Pancreas (tissue), 10 donors: ENCODE results near the gene ABCC11. TPM values are rescaled to one million over a fixed set of nuclear protein-coding genes. Genes with fewer than 3 reads are reported as not detected.

Experiments used
- ATAC-seq, 4 donors: fragments of 200-7000 bp; cut with Tn5 transposase; one replicate each; pipeline versions ENCODE4 v1.8.0 to v1.9.1; 2020; ENCODE audit warnings: mild to moderate bottlenecking in 4 of 4, moderate library complexity in 4 of 4
- DNase-seq, 6 donors: peaks; one replicate each; pipeline ENCODE4 v3.0.0-alpha.2; 2020
- FAIRE-seq: peaks from 2 replicates; lab custom pipeline; 2012; peaks lifted over from hg19 to GRCh38; lab: Jason Lieb, UNC
- H3K27ac ChIP-seq, 4 donors: fragments of 200-600 bp; sonication (generic); 1 replicate in 3 of 4; 2 replicates in 1 of 4; pipeline versions ENCODE4 v1.5.0 to v1.8.0; 2020
- H3K27me3 ChIP-seq, 4 donors: fragments of 200-600 bp; one replicate each; pipeline ENCODE4 v1.8.0; 2021
- H3K36me3 ChIP-seq, 3 donors: fragments of 200-600 bp; sonication (generic) in 1 of 3; one replicate each; pipeline versions ENCODE4 v1.5.0 to v1.8.0; 2020 to 2021
- H3K4me1 ChIP-seq, 3 donors: fragments of 200-600 bp; one replicate each; pipeline ENCODE4 v1.8.0; 2021
- H3K4me3 ChIP-seq, 4 donors: fragments of 200-600 bp; sonication (generic) in 2 of 4; one replicate each; pipeline versions ENCODE4 v1.5.0 to v1.8.0; 2020 to 2021
- H3K9me3 ChIP-seq, 4 donors: fragments of 200-600 bp; one replicate each; pipeline ENCODE4 v1.8.0; 2021
- CTCF ChIP-seq, 4 donors: fragments of 200-600 bp; sonication (generic) in 3 of 4; IDR thresholded peaks; one replicate each; pipeline versions ENCODE4 v1.5.0 to v1.8.0; 2021; ENCODE audit warnings: antibody characterized with exemption in 4 of 4
- WGBS, 2 donors: extraction: QIAGEN DNeasy Blood & Tissue Kit; methylation state at CpG; one replicate each; pipeline ENCODE4 v1.1.7; 2013; 5-methylcytosine and 5-hydroxymethylcytosine counted together
- intact Hi-C, 3 donors: fragments of 100-400 bp; cut with DNase I; formaldehyde crosslinking; loops; one replicate each; pipeline versions ENCODE4 v1.11.1 to v1.14.2; 2022
- polyA plus RNA-seq, 2 donors: library from polyadenylated mRNA; stranded (reverse); fragments of 200-250 nt; gene quantifications; one replicate each; pipeline ENCODE4 v1.2.3, GENCODE V29; 2013
- total RNA-seq, 6 donors: library from RNA; stranded (reverse); fragmentation: NEBNext Ultra II Directional in 4 of 6; extraction: Animal tissue kit (Norgen Biotek cat#: 25700) in 4 of 6; gene quantifications; one replicate each; pipeline versions ENCODE4 v1.2.1 to v1.2.4, GENCODE V29; 2021 to 2023
- donor health status: healthy with polysubstance abuse.
- donor health status: DM: no; HTN: no; CAD: no; lungs with moderate emphysema.
- donor health status: DM: no; HTN: no; CAD: no.
- donor health status: control.
- donor health status: control.
- donor health status: Bipolar disorder and iron deficiency.
- donor health status: DM: yes; HTN: yes; CAD: no.
- donor health status: DM: no; HTN: no; CAD: no.
- donor health status: DM: no; HTN: no; CAD: no.
- donor health status: DM: yes; HTN: yes; CAD: no.

The ABCC11 gene
- total and polyA plus RNA-seq, 8 donors = 0.11 to 0.41 (median 0.26) TPM; not detected in 1

GRCh38 chr16:48203974-48204824, 43.1 kb downstream of the ABCC11 start:
- Histone ChIP-seq H3K9me3 (no peaks in the 10 kb centered on the region), H3K4me1 (peaks cover 8 to 13% (median 9%) of the 10 kb centered on the region in 3 donors), H3K36me3 (no peaks in the 10 kb centered on the region), H3K27me3 (no peaks in the 10 kb centered on the region), H3K27ac (peak overlapping the region in 1 of 4 donors; percentile 12), H3K4me3 (no peak overlapping the region)
- intact Hi-C loops = no loop called here
- ATAC-seq = peak; percentile 88 to 98 (median 94)
- TF ChIP-seq CTCF (IDR thresholded peaks at IDR 0.05) = no peak
- peak in 3 of 6 donors; percentile 36 to 51 (median 41) for DNase-seq
- 40 to 51% methylated on average over 8 of the region's 8 CpGs for WGBS, 2 donors
- no peak for FAIRE-seq

GRCh38 chr16:48201515-48202201, 45.7 kb downstream of the ABCC11 start:
- H3K36me3 ChIP-seq = no peaks in the 10 kb centered on the region
- peak in 2 of 4 donors; percentile 34 to 43 for ATAC-seq
- H3K4me3 ChIP-seq = no peak overlapping the region
- H3K27ac ChIP-seq = no peak overlapping the region
- peaks cover 8 to 13% (median 9%) of the 10 kb centered on the region in 3 donors for H3K4me1 ChIP-seq
- DNase-seq = peak in 1 of 6 donors; percentile 13
- WGBS, 2 donors = 35 to 45% methylated on average over 6 of the region's 6 CpGs
- TF ChIP-seq CTCF (IDR thresholded peaks at IDR 0.05) = no peak
- intact Hi-C loops = no loop called here
- H3K9me3 ChIP-seq = no peaks in the 10 kb centered on the region
- no peaks in the 10 kb centered on the region for H3K27me3 ChIP-seq
- no peak for FAIRE-seq

GRCh38 chr16:48197294-48197693, 50.0 kb downstream of the ABCC11 start:
- no peak overlapping the region for H3K27ac ChIP-seq
- no peak for TF ChIP-seq CTCF (IDR thresholded peaks at IDR 0.05)
- no peak for FAIRE-seq
- 84 to 93% methylated on average over 3 of the region's 3 CpGs for WGBS, 2 donors
- H3K4me1 ChIP-seq = peaks cover 0 to 8% (median 5%) of the 10 kb centered on the region in 3 donors
- no peaks in the 10 kb centered on the region for H3K36me3 ChIP-seq
- no peaks in the 10 kb centered on the region for H3K9me3 ChIP-seq
- no peak for ATAC-seq
- intact Hi-C loops = no loop called here
- no peak overlapping the region for H3K4me3 ChIP-seq
- DNase-seq = no peak
- H3K27me3 ChIP-seq = no peaks in the 10 kb centered on the region

- TF ChIP-seq CTCF (IDR thresholded peaks at IDR 0.05) = no peak
- no peaks in the 10 kb centered on the region for H3K27me3 ChIP-seq
- no peaks in the 10 kb centered on the region for H3K4me1 ChIP-seq
- H3K9me3 ChIP-seq = no peaks in the 10 kb centered on the region
- ATAC-seq (peak; percentile 28 to 67 (median 56)), DNase-seq (peak in 3 of 6 donors; percentile 8 to 39 (median 31)), FAIRE-seq (no peak)
- 21 to 26% methylated on average over 5 of the region's 5 CpGs for WGBS, 2 donors
- intact Hi-C loops = no loop called here
- H3K4me3 ChIP-seq = no peak overlapping the region
- no peaks in the 10 kb centered on the region for H3K36me3 ChIP-seq
- no peak overlapping the region for H3K27ac ChIP-seq
These were observed 52.3 kb downstream of the ABCC11 start for GRCh38 chr16:48194828-48195556.
